Epithelial cell of prostate (primary cell): ENCODE results near the gene CDYL2.

Source experiments
- DNase-seq: peaks from one replicate; pipeline ENCODE4 v3.0.0-alpha.2; 2011; ENCODE audit warnings: low read depth, low spot score
- H3K27ac ChIP-seq: fragments of 450-650 bp; 2 replicates; pipeline ENCODE4 v1.5.1; 2017; ENCODE audit warnings: mild to moderate bottlenecking

The CDYL2 gene

GRCh38 chr16:80681436-80681835 lies 123.0 kb downstream of the CDYL2 start:
- DNase-seq, result no peak

GRCh38 chr16:80680839-80681238 lies 123.6 kb downstream of the CDYL2 start:
- H3K27ac ChIP-seq, result no peak overlapping the region

More at GRCh38 chr16:80681436-80681835, 123.0 kb downstream of the CDYL2 start:
- H3K27ac ChIP-seq, result no peak overlapping the region

DNA sequence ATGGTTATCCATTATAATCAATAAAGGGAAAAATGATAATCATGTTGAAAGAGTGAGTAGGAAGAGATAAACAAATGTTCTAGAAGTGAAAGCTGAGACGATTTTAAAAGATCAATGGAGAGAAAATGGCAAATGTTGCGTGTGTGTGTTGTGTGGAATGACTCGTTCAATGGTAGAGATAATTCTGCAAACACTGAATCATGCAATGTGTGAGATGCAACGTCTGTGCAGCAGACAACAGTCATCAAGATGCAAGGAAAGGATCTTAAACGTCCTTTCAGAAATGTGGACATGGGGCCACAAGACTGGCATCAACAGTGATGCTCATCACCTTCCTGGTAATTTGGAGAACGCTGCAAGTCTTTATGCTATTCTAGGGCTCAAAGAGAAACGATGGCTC lies 124.4 kb downstream of the CDYL2 start:
- H3K27ac ChIP-seq, result no peak overlapping the region
- no peak for DNase-seq

More at GRCh38 chr16:80680839-80681238, 123.6 kb downstream of the CDYL2 start:
- DNase-seq, result no peak

- no peak for DNase-seq
- H3K27ac ChIP-seq, result no peak overlapping the region
Observed at GRCh38 chr16:80674884-80675283, 129.5 kb downstream of the CDYL2 start.

DNA sequence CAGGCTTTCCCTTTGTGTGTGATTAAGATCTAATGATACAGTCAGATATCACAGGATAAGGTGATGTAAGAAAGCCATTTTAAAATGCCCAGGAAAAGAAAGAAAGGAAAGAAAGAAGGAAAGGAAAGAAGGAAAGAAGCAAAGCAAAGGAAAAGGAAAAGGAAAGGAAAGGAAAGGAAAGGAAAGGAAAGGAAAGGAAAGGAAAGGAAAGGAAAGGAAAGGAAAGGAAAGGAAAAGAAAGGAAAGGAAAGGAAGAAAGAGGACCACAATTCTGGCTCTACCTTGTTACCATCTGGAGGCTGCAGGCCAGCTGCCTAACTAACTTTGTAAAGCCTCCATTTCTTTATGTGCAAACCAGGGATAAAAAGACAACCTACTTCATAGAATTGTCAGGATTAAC lies 132.0 kb downstream of the CDYL2 start:
- no peak for DNase-seq

GRCh38 chr16:80671281-80671849 lies 133.0 kb downstream of the CDYL2 start:
- no peak overlapping the region for H3K27ac ChIP-seq
- DNase-seq, result no peak

More for the DNA sequence above, 132.0 kb downstream of the CDYL2 start:
- H3K27ac ChIP-seq, result no peak overlapping the region

DNA sequence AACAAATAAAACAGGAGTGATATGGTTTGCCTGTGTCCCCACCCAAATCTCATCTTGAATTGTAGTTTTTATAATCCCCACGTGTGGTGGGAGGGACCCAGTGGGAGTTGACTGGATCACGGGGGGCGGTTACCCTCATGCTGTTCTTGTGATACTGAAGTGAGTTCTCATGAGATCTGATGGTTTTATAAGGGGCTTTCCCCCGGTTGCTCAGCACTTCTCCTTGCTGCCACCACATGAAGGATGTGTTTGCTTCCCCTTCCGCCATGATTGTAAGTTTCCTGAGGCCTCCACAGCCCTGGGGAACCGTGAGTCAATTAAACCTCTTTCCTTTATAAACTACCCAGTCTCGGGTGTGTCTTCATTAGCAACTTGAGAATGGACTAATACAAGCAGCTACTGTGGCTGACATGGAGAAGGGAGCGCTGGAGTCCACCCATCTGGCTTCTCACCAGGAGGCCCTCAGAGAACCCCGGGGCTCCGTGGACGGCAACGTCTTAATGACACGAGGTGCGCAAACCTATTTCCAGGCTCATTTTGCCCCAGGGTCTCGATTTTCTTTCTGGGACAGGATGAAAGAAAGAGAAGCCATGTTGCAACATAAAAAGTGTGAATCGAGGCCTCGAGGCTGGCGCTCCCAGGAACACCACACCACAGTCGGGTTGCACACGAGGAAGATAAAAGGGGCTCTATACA lies 134.1 kb downstream of the CDYL2 start:
- no peak overlapping the region for H3K27ac ChIP-seq
- no peak for DNase-seq

GRCh38 chr16:80669673-80670072 lies 134.7 kb downstream of the CDYL2 start:
- no peak for DNase-seq
- no peak overlapping the region for H3K27ac ChIP-seq

DNA sequence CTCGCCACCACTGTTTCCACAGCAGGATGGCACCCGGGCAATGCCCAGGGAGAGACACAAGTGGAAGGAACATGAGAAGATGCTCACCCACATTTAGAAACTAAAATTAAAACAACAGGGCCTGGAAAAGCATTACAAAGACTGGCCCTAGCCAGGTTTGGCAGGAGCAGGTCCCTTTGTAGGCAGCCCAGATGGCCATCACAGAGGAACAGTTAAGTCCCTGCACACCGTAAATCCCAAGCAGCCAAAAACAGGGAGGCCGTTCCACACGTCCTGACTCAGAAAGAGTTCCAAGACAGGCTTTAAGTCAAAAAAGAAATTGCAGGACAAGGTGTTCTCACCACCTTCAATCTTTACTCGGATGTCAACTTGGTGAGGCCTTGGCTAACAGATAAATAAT lies 136.5 kb downstream of the CDYL2 start:
- DNase-seq, result no peak
- no peak overlapping the region for H3K27ac ChIP-seq

DNA sequence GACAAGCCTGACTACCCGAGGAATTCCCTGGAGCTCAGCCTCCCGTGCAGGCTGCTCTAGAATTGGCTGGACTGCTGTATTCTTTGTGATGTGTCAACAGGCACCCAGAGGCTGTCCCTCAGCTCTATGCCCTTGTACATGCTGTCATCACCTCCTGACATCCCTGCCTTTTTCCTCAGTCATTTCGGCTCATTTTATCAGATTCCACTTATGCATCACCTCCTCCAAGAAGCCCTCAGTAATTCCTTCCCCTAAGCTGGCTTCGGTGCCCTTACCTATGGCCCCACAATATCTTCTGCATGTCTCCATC lies 137.2 kb downstream of the CDYL2 start:
- DNase-seq, result no peak
- no peak overlapping the region for H3K27ac ChIP-seq

DNA sequence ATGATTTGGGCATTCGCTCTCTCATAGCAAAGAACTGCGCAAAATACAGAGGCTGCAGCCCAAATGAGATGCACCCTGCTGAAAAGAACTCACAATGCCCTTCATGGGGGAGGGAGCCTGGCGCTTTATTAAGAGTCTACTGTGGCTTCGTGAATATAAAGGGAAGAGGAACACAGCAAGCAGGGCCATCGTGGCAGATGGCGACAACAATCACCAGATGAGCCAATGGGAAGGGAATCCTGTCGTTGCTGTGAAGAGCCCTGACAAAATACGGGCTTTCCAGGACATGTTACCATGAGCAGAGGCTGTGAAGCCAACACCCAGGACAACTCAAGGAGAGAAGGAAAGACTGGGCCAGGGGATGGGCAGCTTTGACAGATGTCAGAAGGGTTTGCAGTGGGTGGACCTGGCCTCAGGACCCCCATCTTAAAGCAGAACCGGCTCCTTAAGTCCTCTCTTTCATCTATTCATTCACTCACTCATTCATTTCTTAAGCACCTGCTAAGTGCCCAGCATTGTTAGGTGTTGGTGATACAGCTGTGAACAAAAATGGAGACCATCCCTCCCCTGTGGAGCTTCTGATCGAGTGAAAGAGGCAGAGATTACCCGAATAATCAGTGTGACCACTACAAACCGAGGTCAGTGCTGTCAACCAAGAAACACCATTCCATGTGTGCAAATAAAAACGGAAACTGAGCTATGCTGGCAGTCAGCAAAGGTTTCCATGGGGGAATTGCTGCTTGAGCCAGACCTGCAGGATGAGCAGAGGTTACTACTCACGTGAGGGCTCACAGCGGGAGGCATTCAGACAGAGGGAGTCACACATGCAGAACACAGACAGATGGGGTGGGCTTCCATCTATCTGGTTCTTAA lies 137.8 kb downstream of the CDYL2 start:
- H3K27ac ChIP-seq, result no peak overlapping the region

GRCh38 chr16:80665356-80665755 lies 139.0 kb downstream of the CDYL2 start:
- no peak for DNase-seq
- no peak overlapping the region for H3K27ac ChIP-seq

More for the DNA sequence above, 137.8 kb downstream of the CDYL2 start:
- no peak for DNase-seq

GRCh38 chr16:80664786-80665185 lies 139.6 kb downstream of the CDYL2 start:
- no peak overlapping the region for H3K27ac ChIP-seq
- DNase-seq, result peak; percentile 16

- no peak overlapping the region for H3K27ac ChIP-seq
- no peak for DNase-seq
Observed at GRCh38 chr16:80664226-80664625, 140.2 kb downstream of the CDYL2 start.

DNA sequence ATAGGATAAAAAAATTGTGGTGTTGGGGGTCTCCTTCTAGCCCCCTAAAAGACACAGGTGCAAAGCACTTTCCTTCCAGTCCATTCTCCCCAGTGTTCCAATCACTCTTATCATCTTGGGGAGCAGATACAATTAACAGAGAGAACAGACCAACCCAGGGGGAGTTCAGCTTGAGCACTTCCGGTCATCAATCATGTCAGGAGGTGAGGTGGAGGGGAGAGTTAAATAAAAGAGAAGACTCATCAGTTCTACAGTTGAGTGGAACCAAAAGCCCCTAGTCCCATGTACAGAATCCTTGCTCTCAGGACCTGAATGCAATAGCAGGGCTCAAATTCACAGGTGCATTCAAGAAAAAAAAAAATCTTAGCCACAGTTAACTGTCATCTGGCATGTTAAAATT lies 141.3 kb downstream of the CDYL2 start:
- H3K27ac ChIP-seq, result no peak overlapping the region
- no peak for DNase-seq

DNA sequence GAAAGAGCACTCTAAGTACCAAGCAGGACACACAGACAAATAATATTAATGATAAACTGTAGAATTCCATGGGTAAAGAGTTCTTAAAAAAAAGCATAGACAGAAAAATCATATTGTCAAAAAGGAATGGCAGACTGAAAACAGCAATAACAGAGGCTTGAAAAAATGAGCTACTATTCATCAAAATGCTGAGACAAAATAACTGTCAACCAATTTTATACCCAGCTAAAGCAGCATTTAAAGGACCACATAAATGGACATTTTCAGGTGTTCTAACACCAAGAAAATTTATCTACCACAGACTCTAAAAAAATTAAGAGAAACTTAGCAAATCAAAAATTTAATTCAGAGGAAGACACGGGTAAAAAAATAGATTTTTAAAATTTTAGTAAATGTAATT lies 144.5 kb downstream of the CDYL2 start:
- DNase-seq, result no peak
- no peak overlapping the region for H3K27ac ChIP-seq

GRCh38 chr16:80656711-80657150 lies 147.7 kb downstream of the CDYL2 start:
- no peak overlapping the region for H3K27ac ChIP-seq
- no peak for DNase-seq

DNA sequence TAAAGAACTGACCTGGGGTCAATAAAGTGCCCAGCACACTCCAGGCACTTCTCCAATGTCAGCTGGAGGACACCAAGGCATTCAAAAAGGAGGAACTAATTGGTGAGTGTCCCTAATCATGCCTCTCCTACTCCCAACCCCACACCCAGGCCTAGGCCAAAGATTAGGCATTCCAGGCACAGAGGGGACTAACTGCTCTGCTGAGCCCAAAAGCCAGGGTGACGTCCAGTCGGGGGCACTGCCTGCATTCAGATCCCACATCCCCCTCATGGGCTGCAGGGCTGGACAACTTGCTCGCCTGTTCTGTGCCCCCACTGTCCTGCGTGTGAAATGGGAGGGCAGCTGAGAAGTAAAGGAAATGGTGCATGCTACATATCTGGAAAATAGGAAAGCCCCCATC lies 148.2 kb downstream of the CDYL2 start:
- no peak overlapping the region for H3K27ac ChIP-seq
- no peak for DNase-seq

- no peak for DNase-seq
- no peak overlapping the region for H3K27ac ChIP-seq
Observed at GRCh38 chr16:80655751-80656150, 148.6 kb downstream of the CDYL2 start.

- DNase-seq, result no peak
- no peak overlapping the region for H3K27ac ChIP-seq
Observed at GRCh38 chr16:80654094-80654862, 150.1 kb downstream of the CDYL2 start.
